ENCODE measurements around the gene MC5R.

DNA sequence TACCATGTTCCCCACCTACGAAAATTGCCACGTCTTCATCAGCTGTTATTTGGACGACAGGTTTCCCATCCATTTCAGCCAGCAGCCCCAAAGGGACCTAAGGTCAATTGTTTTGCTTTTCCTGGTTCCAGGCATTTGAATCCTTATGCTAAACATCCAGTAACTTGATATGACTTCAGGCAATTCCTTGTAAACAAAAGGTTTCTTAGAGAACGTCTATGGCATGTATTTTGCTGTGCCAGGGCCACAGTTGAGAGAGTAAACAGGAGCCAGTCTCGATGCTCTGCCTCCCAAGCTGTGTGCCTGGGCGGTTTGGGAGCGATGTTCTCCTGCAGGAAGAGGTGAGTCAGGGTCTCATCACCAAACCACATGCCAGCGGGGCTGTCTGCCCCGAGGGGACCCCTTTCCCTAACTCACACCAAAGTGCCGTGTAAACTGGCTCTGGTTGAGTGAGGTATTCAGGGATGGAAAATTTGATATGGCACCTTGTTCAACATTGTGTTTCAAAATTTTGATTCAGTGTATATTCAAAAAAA is 12.9 kb upstream of the MC5R start:
- TF ChIP-seq, protein P1, sequence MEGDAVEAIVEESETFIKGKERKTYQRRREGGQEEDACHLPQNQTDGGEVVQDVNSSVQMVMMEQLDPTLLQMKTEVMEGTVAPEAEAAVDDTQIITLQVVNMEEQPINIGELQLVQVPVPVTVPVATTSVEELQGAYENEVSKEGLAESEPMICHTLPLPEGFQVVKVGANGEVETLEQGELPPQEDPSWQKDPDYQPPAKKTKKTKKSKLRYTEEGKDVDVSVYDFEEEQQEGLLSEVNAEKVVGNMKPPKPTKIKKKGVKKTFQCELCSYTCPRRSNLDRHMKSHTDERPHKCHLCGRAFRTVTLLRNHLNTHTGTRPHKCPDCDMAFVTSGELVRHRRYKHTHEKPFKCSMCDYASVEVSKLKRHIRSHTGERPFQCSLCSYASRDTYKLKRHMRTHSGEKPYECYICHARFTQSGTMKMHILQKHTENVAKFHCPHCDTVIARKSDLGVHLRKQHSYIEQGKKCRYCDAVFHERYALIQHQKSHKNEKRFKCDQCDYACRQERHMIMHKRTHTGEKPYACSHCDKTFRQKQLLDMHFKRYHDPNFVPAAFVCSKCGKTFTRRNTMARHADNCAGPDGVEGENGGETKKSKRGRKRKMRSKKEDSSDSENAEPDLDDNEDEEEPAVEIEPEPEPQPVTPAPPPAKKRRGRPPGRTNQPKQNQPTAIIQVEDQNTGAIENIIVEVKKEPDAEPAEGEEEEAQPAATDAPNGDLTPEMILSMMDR (IDR thresholded peaks at IDR 0.05) = no peak
- no peak for TF ChIP-seq EZH2 (IDR thresholded peaks at IDR 0.05)

Data from neural progenitor cell (in vitro differentiated cells).